ENCODE results near the gene HSPB3.

DNA sequence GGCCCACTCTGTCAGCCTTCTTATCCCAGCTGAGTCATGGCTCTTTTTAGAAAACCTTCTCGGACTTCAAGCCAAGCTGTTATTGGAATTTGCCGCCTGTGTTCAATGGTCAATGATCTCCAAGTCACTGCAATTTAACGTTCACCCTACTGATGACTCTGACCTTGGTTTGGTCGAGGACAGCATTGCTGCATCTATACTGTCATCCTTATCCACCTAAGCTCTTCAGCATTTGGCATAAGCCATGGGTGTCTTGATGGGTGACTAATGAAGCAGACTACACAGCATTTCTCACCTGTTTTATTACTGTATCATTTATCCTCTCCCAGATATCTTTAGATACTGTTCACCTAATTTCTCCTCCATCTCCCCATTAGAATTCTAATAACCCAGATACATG is 5.6 kb upstream of the HSPB3 start:
- TF ChIP-seq, protein P1, sequence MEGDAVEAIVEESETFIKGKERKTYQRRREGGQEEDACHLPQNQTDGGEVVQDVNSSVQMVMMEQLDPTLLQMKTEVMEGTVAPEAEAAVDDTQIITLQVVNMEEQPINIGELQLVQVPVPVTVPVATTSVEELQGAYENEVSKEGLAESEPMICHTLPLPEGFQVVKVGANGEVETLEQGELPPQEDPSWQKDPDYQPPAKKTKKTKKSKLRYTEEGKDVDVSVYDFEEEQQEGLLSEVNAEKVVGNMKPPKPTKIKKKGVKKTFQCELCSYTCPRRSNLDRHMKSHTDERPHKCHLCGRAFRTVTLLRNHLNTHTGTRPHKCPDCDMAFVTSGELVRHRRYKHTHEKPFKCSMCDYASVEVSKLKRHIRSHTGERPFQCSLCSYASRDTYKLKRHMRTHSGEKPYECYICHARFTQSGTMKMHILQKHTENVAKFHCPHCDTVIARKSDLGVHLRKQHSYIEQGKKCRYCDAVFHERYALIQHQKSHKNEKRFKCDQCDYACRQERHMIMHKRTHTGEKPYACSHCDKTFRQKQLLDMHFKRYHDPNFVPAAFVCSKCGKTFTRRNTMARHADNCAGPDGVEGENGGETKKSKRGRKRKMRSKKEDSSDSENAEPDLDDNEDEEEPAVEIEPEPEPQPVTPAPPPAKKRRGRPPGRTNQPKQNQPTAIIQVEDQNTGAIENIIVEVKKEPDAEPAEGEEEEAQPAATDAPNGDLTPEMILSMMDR (conservative IDR thresholded peaks at IDR 0.05; ENCODE audit: low read length), result no peak
- no peak for TF ChIP-seq EZH2phosphoT487 (IDR thresholded peaks at IDR 0.05; ENCODE audit: borderline replicate concordance)

Data from Loucy (cell line).